NT2/D1 (cell line): ENCODE data around the gene ASB6.

Source experiments
- DNase-seq: peaks from one replicate; pipeline ENCODE4 v3.0.0-alpha.2; 2011; ENCODE audit warnings: low read depth, low spot score
- H3K27me3 ChIP-seq: 2 replicates; pipeline ENCODE4 v1.6.0; 2011; ENCODE audit warnings: mild to moderate bottlenecking; ENCODE audit not compliant: insufficient read length, insufficient read depth
- H3K36me3 ChIP-seq: 2 replicates; pipeline ENCODE4 v1.6.1; 2011; ENCODE audit warnings: mild to moderate bottlenecking, low read length, mixed read lengths; ENCODE audit not compliant: insufficient read depth, insufficient read length
- H3K4me1 ChIP-seq: 2 replicates; pipeline ENCODE4 v1.5.1; 2011; ENCODE audit not compliant: insufficient read depth, insufficient read length
- H3K4me3 ChIP-seq: 2 replicates; pipeline ENCODE4 v1.5.1; 2011; ENCODE audit warnings: low read depth; ENCODE audit not compliant: insufficient read length
- H3K9ac ChIP-seq: 2 replicates; pipeline ENCODE4 v1.6.0; 2011; ENCODE audit warnings: low read depth; ENCODE audit not compliant: insufficient read length
- H3K9me3 ChIP-seq: 2 replicates; pipeline ENCODE4 v1.5.1; 2011; ENCODE audit warnings: mild to moderate bottlenecking, low read length; ENCODE audit not compliant: insufficient read depth
- SUZ12 ChIP-seq: IDR thresholded peaks from 2 replicates; pipeline ENCODE4 v1.6.1; 2011; ENCODE audit not compliant: insufficient read length, insufficient read depth; ENCODE audit errors: extremely low read depth
- YY1 ChIP-seq: IDR thresholded peaks from 2 replicates; pipeline ENCODE4 v1.6.1; 2011; ENCODE audit not compliant: insufficient read length, insufficient read depth
- ZNF274 ChIP-seq: IDR thresholded peaks from 2 replicates; pipeline ENCODE4 v1.6.1; 2011; ENCODE audit warnings: mild to moderate bottlenecking, low read depth, low read length

The ASB6 gene

GRCh38 chr9:129612815-129613519 is 29.0 kb downstream of the ASB6 start:
- peak overlapping the region; percentile 33 for H3K9ac ChIP-seq
- H3K27me3 ChIP-seq, result no peaks in the 10 kb centered on the region
- peaks cover 34% of the 10 kb centered on the region for H3K4me1 ChIP-seq
- DNase-seq, result no peak
- no peak for TF ChIP-seq ZNF274
- TF ChIP-seq YY1, result no peak
- TF ChIP-seq SUZ12, result no peak
- H3K9me3 ChIP-seq, result no peaks in the 10 kb centered on the region
- no peak overlapping the region for H3K4me3 ChIP-seq
- no peaks in the 10 kb centered on the region for H3K36me3 ChIP-seq

GRCh38 chr9:129612123-129612522 is 29.8 kb downstream of the ASB6 start:
- Histone ChIP-seq H3K9me3 (no peaks in the 10 kb centered on the region), H3K9ac (no peak overlapping the region), H3K4me1 (peaks cover 38% of the 10 kb centered on the region), H3K4me3 (no peak overlapping the region), H3K27me3 (no peaks in the 10 kb centered on the region), H3K36me3 (no peaks in the 10 kb centered on the region)
- DNase-seq, result no peak
- no peak for TF ChIP-seq ZNF274
- no peak for TF ChIP-seq SUZ12
- TF ChIP-seq YY1, result no peak

GRCh38 chr9:129611307-129611800 is 30.6 kb downstream of the ASB6 start:
- H3K4me1 ChIP-seq, result peaks cover 42% of the 10 kb centered on the region
- H3K9ac ChIP-seq, result peak overlapping the region; percentile 51

GRCh38 chr9:129610473-129611306 is 31.3 kb downstream of the ASB6 start:
- H3K4me3 ChIP-seq, result peak overlapping the region; percentile 53
- DNase-seq, result no peak
- no peaks in the 10 kb centered on the region for H3K9me3 ChIP-seq
- peaks cover 42% of the 10 kb centered on the region for H3K4me1 ChIP-seq
- no peaks in the 10 kb centered on the region for H3K36me3 ChIP-seq
- TF ChIP-seq ZNF274 (no peak), YY1 (peak; percentile 33), SUZ12 (no peak)
- peak overlapping the region; percentile 79 for H3K9ac ChIP-seq
- H3K27me3 ChIP-seq, result no peaks in the 10 kb centered on the region

More at GRCh38 chr9:129611307-129611800, 30.6 kb downstream of the ASB6 start:
- H3K27me3 ChIP-seq, result no peaks in the 10 kb centered on the region
- H3K36me3 ChIP-seq, result no peaks in the 10 kb centered on the region
- no peak overlapping the region for H3K4me3 ChIP-seq
- no peak for DNase-seq
- TF ChIP-seq ZNF274, result no peak
- no peak for TF ChIP-seq YY1
- TF ChIP-seq SUZ12, result no peak
- H3K9me3 ChIP-seq, result no peaks in the 10 kb centered on the region

- no peak for TF ChIP-seq ZNF274
- no peak for TF ChIP-seq YY1
- TF ChIP-seq SUZ12, result no peak
- no peaks in the 10 kb centered on the region for H3K27me3 ChIP-seq
- peak overlapping the region; percentile 53 for H3K4me3 ChIP-seq
- peaks cover 36% of the 10 kb centered on the region for H3K4me1 ChIP-seq
- DNase-seq, result no peak
- peak overlapping the region; percentile 68 for H3K9ac ChIP-seq
- no peaks in the 10 kb centered on the region for H3K9me3 ChIP-seq
- H3K36me3 ChIP-seq, result no peaks in the 10 kb centered on the region
Measured at GRCh38 chr9:129610213-129610472, 31.8 kb downstream of the ASB6 start.

DNA sequence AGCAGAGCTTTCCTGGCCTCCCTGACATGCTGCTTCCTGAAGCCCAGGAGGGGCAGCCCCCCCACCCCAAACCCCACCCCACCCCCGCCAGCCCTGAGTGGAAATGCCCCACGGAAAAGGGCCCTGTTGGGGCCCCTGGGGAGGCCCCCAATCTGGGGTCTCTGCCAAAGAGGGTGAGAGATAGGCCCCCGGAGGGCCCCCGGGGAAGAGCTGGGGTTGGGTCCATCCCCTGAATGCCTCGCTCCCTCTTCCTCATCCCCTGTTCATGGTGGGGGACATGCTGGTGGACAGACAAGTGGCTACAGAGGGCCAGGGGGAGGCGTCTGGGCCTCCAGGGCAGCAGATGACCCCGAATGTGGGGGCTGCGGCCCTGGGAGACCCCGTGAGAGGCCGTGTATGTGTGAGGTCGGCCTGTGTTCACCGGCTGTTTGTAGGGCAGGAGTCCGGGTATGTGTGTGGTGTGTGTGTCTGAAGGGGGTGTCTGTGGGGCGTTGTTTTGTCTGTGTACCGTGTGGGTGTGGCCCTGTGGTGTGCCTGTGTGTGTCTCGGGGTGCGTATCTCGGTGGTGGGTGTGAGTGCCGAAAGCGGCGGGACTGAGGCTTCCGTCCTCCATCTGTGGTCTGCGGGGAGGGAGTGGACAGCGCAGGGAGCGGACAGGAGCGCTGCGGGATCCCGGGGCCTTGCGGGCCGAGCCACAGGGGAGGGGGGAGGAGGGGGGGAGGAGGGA is 32.3 kb downstream of the ASB6 start:
- DNase-seq, result no peak
- no peaks in the 10 kb centered on the region for H3K36me3 ChIP-seq
- H3K27me3 ChIP-seq, result no peaks in the 10 kb centered on the region
- H3K4me3 ChIP-seq, result no peak overlapping the region
- H3K9ac ChIP-seq, result peak overlapping the region; percentile 67
- H3K4me1 ChIP-seq, result peaks cover 36% of the 10 kb centered on the region
- no peaks in the 10 kb centered on the region for H3K9me3 ChIP-seq
- TF ChIP-seq YY1 (no peak), SUZ12 (no peak), ZNF274 (no peak)
